GM06990 (cell line): Measurements from ENCODE around the gene MYO1D.

ENCODE experiments used
- DNase-seq: peaks from one replicate; pipeline ENCODE4 v3.0.0-alpha.2; 2011; ENCODE audit not compliant: insufficient read length; ENCODE audit errors: extremely low read depth
- H3K27me3 ChIP-seq: replicated peaks from 2 replicates; pipeline ENCODE4 v1.6.0; 2011; ENCODE audit warnings: low read length; ENCODE audit not compliant: control insufficient read depth, insufficient read depth
- H3K36me3 ChIP-seq: 2 replicates; pipeline ENCODE4 v1.5.1; 2011; ENCODE audit warnings: low read length; ENCODE audit not compliant: control insufficient read depth, insufficient read depth
- H3K4me3 ChIP-seq: replicated peaks from 2 replicates; pipeline ENCODE4 v1.5.1; 2011; ENCODE audit warnings: low read depth, mild to moderate bottlenecking, control low read depth, low read length
- CTCF ChIP-seq: IDR thresholded peaks from 2 replicates; pipeline ENCODE4 v1.5.1; 2011; ENCODE audit warnings: low read length, control low read depth, mild to moderate bottlenecking, inconsistent platforms; ENCODE audit not compliant: insufficient read depth, poor library complexity, severe bottlenecking

MYO1D gene

DNA sequence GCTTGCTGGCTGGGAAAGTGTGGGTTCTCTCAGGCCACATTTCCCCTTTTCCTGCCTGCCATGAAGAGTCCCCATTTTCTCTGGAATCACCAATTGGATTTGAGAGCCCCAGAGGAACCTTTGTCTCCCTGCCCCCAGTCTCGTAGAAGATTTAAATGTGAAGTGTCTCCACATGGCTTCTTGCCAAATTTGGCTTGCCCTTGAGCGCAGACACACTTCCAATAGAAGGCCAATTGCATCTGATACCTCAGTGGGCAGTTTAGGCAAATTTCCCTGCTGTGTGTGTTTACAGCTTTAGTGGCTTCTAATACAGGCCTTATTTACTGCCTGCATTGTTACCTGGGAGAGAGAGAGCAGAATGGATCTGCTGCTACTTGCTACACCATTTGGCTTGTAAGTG is 360.5 kb downstream of the MYO1D start:
- no peak for DNase-seq
- Histone ChIP-seq H3K27me3 (no peaks in the 10 kb centered on the region), H3K4me3 (peak overlapping the region; percentile 24), H3K36me3 (no peaks in the 10 kb centered on the region)
- no peak for TF ChIP-seq CTCF

DNA sequence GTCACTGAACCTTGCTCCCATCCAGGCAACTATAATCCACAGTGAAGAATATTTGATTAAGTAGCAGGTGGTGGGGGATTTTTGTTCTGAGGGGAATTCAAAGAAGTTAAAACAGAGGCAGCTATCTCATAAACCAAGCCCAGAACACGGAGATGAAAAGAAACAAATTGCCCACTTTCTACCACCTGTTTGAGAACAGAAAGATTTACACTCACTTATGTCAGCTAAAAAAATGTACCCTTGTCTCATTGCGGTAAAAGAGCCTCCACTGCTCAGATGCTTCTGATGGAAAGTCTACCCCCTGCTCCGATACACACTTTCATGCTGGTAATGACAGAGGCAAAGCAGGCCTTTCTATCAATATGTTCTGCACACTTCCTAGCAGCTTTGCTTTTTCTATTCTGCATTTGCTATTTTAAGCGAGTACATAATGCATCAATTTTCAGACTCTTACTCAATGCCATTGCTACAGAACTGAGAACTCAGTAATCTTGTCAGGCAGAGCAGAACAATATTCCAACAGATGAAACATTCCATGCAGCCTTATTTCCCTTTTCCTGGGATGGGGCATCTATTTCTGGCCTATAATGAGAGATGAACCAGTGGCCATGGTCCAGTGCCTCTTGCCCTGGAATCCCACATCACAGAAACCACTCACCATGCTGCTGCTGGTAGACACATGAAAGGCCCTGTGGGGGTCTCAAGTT is 361.1 kb downstream of the MYO1D start:
- Histone ChIP-seq H3K4me3 (no peak overlapping the region), H3K36me3 (no peaks in the 10 kb centered on the region), H3K27me3 (no peaks in the 10 kb centered on the region)
- TF ChIP-seq CTCF, result no peak
- peak; percentile 80 for DNase-seq

GRCh38 chr17:32514606-32515005 is 362.3 kb downstream of the MYO1D start:
- Histone ChIP-seq H3K27me3 (no peaks in the 10 kb centered on the region), H3K36me3 (no peaks in the 10 kb centered on the region), H3K4me3 (no peak overlapping the region)
- DNase-seq, result no peak
- TF ChIP-seq CTCF, result no peak

DNA sequence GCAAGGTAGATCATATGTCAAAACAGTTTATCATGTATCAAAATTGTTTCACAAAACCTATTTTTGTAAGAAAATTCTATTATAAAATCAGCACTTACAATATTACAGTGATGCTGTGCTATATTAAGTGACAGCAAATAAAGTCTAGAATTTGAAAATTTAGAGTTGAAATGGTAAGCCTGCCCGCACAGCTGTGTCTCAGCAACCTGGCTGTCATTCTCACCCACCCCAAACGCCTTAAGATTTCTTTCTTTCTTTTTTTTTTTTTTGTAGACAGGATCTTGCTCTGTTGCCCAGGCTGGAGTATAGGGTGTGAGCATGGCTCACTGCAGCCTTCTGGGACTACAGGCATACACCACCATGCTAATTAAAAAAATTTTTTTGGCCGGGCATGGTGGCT is 363.3 kb downstream of the MYO1D start:
- Histone ChIP-seq H3K36me3 (no peaks in the 10 kb centered on the region), H3K27me3 (no peaks in the 10 kb centered on the region), H3K4me3 (no peak overlapping the region)
- DNase-seq, result no peak
- no peak for TF ChIP-seq CTCF

DNA sequence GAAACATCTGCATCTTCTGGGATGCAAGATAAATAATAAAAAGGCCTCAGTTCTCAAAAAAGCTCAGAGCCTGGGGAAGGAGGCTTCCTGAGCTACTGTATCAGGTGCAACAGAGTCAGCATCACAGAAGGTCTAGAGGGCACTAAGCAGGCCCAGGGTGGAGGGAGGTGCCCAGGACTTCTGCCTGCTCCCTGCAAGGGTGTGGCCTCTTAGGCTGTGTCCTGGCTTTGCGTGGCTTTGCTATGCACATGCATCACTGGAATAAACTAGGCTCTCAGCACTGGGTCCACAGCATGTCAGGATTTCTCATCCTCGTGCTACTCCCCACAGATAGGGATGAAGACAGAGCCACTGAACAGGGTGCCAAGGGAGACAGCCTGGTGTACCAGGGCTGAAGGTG is 364.6 kb downstream of the MYO1D start:
- TF ChIP-seq CTCF, result no peak
- no peak for DNase-seq
- no peaks in the 10 kb centered on the region for H3K27me3 ChIP-seq
- H3K36me3 ChIP-seq, result no peaks in the 10 kb centered on the region
- H3K4me3 ChIP-seq, result no peak overlapping the region

DNA sequence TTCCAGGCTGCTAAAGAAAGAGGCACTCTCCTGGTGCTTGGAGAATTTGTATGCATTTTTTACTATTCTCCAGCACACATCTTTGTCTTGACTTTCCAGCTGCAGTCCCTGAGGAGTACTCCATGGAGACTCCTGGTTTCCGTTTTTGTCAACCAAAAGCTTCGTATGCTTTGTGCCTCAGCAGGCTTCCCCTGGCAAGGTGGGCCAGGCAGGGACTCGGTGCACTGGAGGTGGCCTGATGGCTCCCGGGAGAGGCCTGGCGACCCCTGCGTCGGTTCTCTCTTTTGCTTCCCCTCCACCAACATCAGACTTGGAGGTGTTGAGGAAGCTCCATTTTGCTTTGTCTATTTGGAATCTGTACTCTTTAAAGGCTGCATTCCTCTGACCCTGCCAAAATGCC is 366.5 kb downstream of the MYO1D start:
- DNase-seq, result no peak
- no peak for TF ChIP-seq CTCF

More for the DNA sequence above, 366.5 kb downstream of the MYO1D start:
- no peaks in the 10 kb centered on the region for H3K36me3 ChIP-seq
- H3K27me3 ChIP-seq, result no peaks in the 10 kb centered on the region
- no peak overlapping the region for H3K4me3 ChIP-seq
